ENCODE data around the gene CD80. TPM values are rescaled to one million over a fixed set of nuclear protein-coding genes. Genes with fewer than 3 reads are reported as not detected.

Gene CD80
- total RNA-seq, 4 donors from 2014 or later: 0.13 TPM; not detected in 3

DNA sequence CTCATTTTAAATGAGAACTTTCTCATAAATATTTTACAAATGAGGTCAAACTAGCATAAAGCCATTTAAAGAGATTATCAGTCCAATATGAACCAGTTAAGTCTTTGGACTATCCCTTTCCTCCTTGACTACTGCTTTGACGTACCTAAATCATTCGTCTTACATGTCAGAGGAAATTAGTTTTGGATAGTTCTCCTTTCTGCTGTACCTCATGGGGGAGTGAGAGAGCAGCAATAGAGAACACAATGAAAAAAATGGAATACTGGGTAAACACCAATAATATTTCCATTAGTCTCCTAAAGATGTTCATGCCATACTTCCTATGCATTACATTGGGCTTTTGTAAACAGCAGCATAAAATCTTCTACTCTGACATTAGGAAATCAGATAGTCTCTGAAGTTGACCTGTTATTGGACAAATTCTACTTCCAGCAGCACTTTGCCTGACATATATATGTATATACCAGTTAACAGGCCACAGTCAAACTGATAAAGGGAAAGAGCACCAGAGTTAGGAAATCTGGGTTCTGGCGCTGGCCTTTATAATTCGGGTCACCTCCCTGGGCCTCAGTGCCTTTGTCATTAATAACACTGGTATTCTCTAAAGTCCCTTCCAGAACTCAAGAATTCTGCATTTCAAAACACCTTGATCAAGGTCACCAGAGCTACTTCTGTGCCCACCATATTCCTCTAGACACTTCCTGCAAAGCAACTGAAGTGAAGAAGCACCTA lies 34.3 kb downstream of the CD80 start:
- in situ Hi-C loops (cut with MboI; ENCODE audit: low sequenced_read_pairs in 4 of 4): loop anchor here in 3 of 4 donors (25.0 kb wide), 1 partner anchor 162 kb away; the partner anchor contains the start of gene COX17 (in 3 of the 3)
- no peak for TF ChIP-seq POLR2A (IDR thresholded peaks at IDR 0.05)
- TF ChIP-seq, protein P1, sequence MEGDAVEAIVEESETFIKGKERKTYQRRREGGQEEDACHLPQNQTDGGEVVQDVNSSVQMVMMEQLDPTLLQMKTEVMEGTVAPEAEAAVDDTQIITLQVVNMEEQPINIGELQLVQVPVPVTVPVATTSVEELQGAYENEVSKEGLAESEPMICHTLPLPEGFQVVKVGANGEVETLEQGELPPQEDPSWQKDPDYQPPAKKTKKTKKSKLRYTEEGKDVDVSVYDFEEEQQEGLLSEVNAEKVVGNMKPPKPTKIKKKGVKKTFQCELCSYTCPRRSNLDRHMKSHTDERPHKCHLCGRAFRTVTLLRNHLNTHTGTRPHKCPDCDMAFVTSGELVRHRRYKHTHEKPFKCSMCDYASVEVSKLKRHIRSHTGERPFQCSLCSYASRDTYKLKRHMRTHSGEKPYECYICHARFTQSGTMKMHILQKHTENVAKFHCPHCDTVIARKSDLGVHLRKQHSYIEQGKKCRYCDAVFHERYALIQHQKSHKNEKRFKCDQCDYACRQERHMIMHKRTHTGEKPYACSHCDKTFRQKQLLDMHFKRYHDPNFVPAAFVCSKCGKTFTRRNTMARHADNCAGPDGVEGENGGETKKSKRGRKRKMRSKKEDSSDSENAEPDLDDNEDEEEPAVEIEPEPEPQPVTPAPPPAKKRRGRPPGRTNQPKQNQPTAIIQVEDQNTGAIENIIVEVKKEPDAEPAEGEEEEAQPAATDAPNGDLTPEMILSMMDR (IDR thresholded peaks at IDR 0.05 in 4 of 5, conservative IDR thresholded peaks at IDR 0.05 in 1 of 5): peak; percentile 9 to 50 (median 26)

DNA sequence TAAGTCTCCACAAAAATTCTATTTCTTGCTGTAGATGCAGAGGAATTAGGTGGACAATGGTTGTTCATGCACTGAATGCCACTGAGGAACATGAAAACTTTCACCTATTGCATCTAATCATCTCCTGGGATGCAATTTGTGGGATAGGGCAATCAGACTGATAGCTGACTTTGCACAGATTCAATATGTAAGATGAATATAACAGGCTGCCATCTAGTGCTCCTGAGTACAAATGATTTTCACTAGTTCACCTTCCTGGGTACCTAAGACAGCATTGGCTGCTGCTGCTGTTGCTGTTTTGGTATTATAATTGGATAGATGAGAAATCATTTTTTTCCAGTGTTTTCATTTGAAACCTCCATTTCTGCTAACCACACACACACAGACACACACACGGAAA lies 41.4 kb downstream of the CD80 start:
- Histone ChIP-seq H3K36me3 (peaks cover 6 to 96% of the 10 kb centered on the region in 2 donors), H3K9me3 (no peaks in the 10 kb centered on the region), H3K27me3 (no peaks in the 10 kb centered on the region), H3K4me3 (no peak overlapping the region), H3K27ac (no peak overlapping the region), H3K4me1 (peaks cover 0 to 16% of the 10 kb centered on the region in 2 donors)
- intact Hi-C loops (cut with DNase I; ENCODE audit: low total_unique reads) (no loop called here), in situ Hi-C loops (cut with MboI; ENCODE audit: low sequenced_read_pairs in 4 of 4) (loop anchor here in 3 of 4 donors (25.0 kb wide), 1 partner anchor 169 kb away; the partner anchor contains the start of gene COX17 (in 3 of the 3))
- TF ChIP-seq, protein P1 (IDR thresholded peaks at IDR 0.05 in 4 of 5, conservative IDR thresholded peaks at IDR 0.05 in 1 of 5): no peak
- TF ChIP-seq POLR2A (IDR thresholded peaks at IDR 0.05): no peak
- no peak for DNase-seq
- no peak for ATAC-seq

More for the DNA sequence above, 34.3 kb downstream of the CD80 start:
- Histone ChIP-seq H3K36me3 (peaks cover 3 to 43% of the 10 kb centered on the region in 2 donors), H3K27ac (peak overlapping the region in 1 of 4 donors; percentile 28), H3K4me3 (no peak overlapping the region), H3K27me3 (no peaks in the 10 kb centered on the region), H3K4me1 (no peaks in the 10 kb centered on the region), H3K9me3 (no peaks in the 10 kb centered on the region)
- DNase-seq (no peak), ATAC-seq (peak; percentile 63 to 64)
- intact Hi-C loops (cut with DNase I; ENCODE audit: low total_unique reads): loop anchor here (2.0 kb wide), 1 partner anchor 156 kb away; no protein-coding TSS in a partner anchor

DNA sequence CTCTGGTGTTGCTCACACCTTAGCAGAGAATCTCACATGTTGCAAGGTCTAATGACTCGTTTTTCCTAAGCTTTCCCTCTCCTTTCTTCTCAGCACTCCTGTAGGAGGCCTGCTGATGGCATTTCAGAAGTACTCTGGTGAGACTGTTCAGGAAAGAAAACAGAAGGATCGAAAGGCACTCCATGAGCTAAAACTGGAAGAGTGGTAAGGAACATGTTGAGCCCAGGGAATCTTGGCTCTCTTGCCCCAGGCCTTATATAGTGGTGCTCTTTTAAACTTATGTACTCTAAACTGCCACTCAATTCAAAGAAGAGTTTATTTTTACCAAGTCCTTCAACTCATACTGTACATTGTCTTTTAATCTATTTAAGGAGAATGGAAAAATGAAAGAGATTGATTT lies 42.3 kb downstream of the CD80 start:
- intact Hi-C loops (cut with DNase I; ENCODE audit: low total_unique reads) (no loop called here), in situ Hi-C loops (cut with MboI; ENCODE audit: low sequenced_read_pairs in 4 of 4) (loop anchor here in 3 of 4 donors (25.0 kb wide), 1 partner anchor 170 kb away; the partner anchor contains the start of gene COX17 (in 3 of the 3))
- Histone ChIP-seq H3K9me3 (no peaks in the 10 kb centered on the region), H3K4me3 (no peak overlapping the region), H3K27ac (peak overlapping the region in 3 of 4 donors; percentile 10 to 75 (median 22)), H3K27me3 (no peaks in the 10 kb centered on the region), H3K36me3 (peaks cover 6 to 97% of the 10 kb centered on the region in 2 donors), H3K4me1 (peaks cover 0 to 16% of the 10 kb centered on the region in 2 donors)
- no peak for TF ChIP-seq POLR2A (IDR thresholded peaks at IDR 0.05)
- TF ChIP-seq, protein P1 (IDR thresholded peaks at IDR 0.05 in 4 of 5, conservative IDR thresholded peaks at IDR 0.05 in 1 of 5): no peak
- ATAC-seq (peak in 1 of 2 donors; percentile 86), DNase-seq (no peak)

- DNase-seq (no peak), ATAC-seq (no peak)
- in situ Hi-C loops (cut with MboI; ENCODE audit: low sequenced_read_pairs in 4 of 4) (loop anchor here in 3 of 4 donors (25.0 kb wide), 1 partner anchor 173 kb away; the partner anchor contains the start of gene COX17 (in 3 of the 3)), intact Hi-C loops (cut with DNase I; ENCODE audit: low total_unique reads) (no loop called here)
- Histone ChIP-seq H3K4me1 (peaks cover 0 to 16% of the 10 kb centered on the region in 2 donors), H3K27ac (no peak overlapping the region), H3K4me3 (no peak overlapping the region), H3K27me3 (no peaks in the 10 kb centered on the region), H3K36me3 (peaks cover 3 to 85% of the 10 kb centered on the region in 2 donors), H3K9me3 (no peaks in the 10 kb centered on the region)
- TF ChIP-seq POLR2A (IDR thresholded peaks at IDR 0.05): no peak
- TF ChIP-seq, protein P1 (IDR thresholded peaks at IDR 0.05 in 4 of 5, conservative IDR thresholded peaks at IDR 0.05 in 1 of 5): no peak
Observed at GRCh38 chr3:119514637-119515036, 44.8 kb downstream of the CD80 start.
